Measurements from ENCODE around the gene STMN1.

Gene STMN1

DNA sequence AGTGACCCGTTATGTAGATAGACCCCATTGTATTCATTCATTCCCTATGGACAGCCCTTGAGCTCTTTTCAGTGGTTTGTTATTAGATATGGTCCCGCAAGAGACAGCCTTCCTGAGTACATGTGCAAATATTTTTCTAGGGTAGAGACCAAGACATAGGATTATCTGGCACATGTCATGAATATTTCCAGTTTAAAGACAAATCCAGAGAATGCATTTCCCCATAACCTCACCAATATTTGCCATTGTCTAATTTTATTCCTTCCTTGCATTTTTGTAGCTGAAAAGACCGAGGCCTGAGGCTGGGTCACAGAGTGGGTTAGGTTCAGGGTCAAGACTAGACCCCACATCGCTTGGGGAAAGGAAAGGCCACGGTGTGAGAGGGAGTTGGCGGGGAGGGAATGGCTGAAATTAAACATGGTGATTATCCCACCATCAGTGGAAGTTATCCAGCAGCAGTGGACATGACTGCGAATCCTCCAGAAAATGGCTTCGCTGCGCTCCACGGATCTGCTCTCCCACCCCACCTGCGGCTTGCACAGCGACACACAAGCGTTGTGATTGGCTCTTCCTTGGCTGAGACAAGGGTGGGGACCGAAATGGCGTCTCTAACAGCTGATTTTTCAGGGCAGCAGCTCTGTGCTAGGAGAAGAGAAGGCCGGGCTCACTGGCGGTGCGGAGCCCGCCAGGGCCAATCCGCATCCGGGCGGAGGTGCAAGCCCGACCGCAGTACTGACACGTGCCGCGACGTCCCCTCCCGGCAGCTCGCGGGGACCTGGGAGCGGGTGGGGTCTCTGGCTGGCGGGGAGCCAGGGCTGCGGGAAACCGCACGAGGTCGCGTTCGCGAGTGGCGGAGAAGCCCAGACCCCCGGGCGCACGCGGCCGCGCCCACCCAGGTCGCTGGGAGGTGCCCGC, 16.1 kb upstream of the STMN1 start:
- DNase-seq (ENCODE audit: low read depth, low spot score): peak; percentile 61

DNA sequence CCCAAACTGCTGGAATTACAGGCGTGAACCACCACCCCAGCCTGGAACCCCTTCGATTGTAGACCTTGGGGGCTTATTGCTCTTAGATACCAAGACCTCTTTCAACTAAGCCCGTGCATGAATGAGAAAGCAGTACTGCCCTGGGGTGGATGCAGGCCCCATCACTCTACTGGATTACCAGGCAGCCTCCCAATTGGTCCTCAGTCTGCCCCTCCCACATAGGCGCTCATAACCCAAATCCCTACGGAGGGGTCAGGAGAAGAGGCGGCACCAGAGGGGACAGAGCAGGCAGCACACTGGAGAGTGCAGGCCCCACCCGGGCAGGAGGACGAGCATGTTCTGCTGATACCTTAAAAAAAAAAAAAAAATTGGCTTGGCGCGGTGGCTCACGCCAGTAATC, 12.4 kb upstream of the STMN1 start:
- no peak for DNase-seq (ENCODE audit: low read depth, low spot score)

DNA sequence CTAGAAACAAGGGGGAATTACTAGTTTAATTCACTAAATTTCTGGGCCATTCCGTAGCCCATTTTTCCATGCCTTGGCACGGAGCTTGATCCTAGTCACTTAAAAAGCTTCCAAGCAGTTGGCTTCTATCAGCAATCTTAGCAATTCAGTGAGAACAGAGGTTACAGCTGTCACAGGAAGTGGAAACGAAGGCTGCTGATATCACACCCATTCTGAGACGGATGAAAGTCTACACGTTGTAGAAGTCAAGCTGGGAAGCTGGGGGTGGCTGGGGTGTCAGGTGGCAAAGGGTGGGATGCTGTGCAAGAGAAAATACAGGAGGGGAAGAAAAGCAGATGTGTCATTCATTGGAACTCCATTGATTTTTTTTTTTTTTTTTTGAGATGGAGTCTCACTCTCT, 11.8 kb upstream of the STMN1 start:
- DNase-seq (ENCODE audit: low read depth, low spot score): no peak

DNA sequence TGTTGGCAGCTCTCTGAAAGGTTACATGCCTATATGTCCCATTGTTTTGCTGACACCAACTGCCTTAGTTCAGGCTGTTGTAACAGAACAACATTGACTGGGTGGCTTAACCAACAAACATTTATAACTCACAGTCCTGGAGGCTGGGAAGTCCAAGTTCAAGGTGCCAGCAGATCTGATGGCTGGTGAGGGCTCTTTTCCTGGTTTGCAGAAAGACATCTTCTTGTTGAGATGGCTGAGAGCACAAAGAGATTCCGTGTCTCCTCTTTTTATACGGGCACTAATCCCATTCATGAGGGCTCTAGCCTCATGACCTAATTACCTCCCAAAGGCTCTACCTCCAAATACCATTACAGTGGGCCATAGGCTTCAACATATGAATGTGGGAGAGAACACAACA, 10.2 kb upstream of the STMN1 start:
- DNase-seq (ENCODE audit: low read depth, low spot score): no peak

DNA sequence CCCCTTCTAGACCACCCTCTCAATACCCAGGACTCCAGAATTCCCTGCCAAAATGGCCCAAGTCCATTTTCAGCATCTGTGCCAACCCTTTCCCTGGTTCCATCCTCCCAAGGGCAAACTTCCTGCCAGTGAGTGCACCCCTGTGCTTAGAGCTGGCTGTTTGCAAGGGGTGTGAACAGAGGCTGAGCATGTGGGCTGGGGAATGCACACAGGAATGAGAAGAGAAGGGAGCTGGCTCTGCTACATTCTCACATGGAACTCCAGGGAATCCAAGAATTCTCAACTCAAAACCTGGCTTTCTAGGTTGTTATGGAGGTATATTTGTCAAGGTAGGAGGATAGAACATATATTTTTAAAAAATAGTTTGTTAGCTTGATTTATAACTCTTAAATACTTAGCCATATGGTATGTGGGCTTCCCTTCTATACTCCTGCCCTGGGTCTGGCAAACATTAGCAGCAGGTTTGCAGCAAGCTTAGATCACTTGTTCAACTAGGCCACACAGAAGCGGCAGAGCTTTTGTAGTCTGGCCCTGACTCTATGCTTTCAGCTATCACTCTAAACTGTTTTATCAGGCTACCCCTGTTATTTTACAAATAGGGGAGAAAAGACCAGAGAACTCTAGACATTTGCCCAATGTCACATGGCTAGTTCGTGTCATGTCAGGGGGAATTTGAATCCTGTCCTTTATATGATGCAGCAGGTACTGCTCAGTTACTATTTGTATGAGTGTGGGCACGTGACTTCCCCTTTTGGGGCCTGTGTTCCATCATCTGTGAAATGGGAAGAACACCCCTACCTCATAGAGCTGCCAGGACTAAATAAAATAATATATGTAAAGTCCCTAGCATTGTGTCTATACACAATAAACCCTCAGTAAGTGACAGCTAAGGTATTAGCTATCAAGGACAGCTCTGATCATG, 8.1 kb upstream of the STMN1 start:
- no peak for DNase-seq (ENCODE audit: low read depth, low spot score)

DNA sequence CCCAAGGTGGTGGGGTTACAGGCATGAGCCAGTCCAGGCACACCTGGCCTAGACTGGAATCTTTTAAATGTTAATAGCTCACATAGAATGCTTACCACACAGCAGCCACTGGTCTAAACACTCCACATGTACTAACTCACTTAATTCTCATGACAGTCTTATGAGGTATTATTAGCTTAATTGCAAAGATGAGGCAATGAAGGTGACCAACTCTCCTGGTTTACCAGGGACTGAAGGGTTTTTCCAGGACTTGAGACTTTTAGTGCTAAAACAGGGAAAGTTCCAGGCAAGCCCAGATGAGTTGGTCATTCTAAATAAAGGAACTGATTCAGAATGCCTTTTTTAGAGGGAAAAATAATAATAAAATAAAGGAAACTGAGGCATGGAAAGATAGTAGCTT, 7.0 kb upstream of the STMN1 start:
- DNase-seq (ENCODE audit: low read depth, low spot score): no peak

DNA sequence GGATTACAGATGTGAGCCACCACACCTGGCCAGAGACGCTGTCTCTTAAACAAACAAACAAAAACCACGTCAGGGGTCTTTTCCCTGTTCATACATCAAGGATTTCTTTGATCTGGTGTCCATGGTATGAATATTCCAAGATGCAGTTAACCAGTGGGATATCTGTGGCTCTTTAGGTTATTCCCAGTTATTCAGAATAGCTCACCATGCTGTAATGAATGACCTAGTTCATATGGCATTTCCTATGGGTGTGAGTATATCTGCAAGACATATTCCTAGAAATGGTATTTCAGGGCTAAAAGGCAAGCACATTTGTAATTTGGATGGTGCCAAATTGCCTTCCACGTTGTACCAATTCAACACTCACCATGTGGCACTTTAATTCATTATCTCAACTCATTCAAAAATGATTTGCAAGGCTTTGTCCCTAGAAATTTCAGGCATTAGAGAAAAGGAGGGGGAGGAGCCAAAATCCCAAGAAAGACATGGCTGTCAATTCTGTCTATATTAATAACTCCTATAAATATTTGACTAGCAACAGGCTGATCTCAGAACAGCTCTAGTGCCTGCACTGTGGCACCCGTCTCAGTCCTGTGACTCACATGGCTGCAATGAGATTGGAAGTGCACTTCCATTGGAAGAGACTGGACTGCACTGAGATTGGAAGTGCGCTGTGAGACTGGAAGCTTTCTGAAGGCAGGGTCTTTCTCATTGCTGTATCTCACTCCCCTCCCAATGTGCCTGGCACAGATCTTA, 6.0 kb upstream of the STMN1 start:
- no peak for DNase-seq (ENCODE audit: low read depth, low spot score)

DNA sequence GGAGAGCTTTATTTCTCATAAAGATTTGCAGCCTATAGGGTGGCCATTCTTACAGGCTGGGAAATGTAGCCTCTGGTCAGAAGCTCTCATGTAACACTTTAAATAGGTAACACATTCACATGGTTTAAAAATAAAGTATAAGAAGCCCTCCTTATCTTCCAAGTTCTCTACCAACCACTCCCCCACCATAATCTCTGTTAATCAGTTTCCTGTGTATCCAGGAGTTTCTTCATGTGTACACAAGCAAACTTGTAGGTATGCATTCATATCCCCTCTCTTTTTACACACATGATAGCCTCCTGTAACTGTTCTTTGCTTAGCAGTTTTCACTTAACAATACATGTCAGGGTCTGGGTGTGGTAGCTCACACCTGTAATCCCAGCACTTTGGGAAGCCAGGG, 4.9 kb upstream of the STMN1 start:
- no peak for DNase-seq (ENCODE audit: low read depth, low spot score)

DNA sequence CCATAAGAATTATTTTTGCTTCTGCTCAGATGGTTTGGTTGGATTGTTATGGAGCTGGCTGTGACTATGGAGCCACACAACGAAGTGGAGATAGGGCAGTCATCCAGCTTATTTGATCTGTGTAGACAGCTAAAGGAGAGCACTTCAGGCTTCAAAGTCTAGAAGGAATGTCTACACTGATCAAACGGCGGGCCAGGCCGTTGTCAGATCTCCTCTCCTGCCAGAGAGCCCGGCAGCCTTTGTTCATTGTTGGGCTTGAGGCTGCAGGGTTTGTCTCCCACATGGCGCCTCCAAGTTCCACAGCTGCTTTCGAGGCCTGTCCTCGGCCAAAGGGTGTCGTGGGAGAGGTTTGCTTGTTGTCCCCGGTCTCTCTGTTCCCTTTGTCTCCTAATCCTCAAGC, 2.8 kb upstream of the STMN1 start:
- no peak for DNase-seq (ENCODE audit: low read depth, low spot score)

DNA sequence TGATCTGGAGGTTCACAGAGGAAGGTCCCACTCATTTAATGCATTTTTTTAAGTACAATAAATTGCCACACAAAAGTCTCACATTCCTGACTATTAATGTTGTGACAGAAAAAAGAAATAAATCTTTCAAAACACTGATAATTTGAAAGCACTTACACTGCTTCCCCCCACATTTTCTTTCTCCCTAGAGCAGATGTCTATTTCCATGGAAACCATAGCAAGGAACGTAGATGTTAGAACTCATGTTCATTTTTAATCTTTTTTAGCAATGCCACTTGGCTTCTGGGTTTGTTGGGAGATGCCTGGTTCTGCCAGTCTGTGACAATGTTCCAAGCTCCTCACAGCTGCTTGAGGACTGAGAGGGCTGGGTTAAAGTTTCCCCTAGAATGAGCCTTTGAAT, 1.9 kb upstream of the STMN1 start:
- DNase-seq (ENCODE audit: low read depth, low spot score): no peak

DNA sequence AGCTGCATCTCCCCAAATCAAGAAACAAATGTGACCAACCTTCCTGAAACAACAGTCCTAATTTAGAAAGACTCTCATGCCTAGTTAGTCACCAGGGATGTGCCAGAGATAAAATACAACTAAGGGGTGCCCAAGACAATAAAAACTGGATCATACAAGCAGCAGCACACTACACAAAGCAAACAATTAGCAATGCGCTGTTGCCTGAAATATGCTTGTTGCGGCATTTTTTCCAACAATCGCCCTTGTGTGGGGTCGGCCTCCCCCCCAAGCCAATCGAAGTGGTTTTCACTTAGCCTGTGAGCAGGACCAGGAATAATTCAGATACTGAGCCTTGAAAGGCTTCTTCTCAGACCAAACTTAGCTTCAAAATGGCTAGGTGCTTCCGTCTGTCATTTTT, 1.4 kb upstream of the STMN1 start:
- no peak for DNase-seq (ENCODE audit: low read depth, low spot score)

DNA sequence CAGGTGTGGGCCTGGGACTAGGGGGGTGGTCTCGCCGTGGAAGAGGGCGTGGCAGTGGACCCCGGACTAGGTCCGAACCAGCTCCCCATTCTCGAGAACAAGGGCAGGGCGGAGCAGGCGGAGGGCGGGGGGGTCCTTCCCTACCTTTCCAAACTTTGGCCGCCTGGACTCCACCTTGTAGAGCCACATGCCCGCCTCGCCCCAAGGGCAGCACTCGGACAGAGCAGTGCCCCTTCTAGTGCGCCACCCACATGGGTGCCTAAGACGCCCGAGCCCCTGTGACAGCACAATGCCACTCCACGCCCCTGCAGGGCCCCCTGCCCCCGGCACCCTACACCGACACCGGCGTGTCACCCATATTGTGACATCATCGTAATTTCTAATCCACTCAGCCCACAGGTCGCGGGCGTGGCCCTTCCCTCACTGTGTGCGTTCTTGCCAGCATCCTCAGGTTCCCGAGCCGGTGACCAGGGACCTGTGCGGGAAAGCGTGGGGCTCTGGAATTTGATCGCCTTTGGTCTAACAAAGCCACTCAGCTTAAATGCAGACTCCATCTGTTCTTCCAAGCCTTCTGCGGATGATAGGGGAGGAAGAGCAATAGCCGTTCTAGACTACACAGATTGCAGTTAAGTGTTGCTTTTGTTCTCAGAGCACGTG, 553 bp upstream of the STMN1 start:
- no peak for DNase-seq (ENCODE audit: low read depth, low spot score)

DNA sequence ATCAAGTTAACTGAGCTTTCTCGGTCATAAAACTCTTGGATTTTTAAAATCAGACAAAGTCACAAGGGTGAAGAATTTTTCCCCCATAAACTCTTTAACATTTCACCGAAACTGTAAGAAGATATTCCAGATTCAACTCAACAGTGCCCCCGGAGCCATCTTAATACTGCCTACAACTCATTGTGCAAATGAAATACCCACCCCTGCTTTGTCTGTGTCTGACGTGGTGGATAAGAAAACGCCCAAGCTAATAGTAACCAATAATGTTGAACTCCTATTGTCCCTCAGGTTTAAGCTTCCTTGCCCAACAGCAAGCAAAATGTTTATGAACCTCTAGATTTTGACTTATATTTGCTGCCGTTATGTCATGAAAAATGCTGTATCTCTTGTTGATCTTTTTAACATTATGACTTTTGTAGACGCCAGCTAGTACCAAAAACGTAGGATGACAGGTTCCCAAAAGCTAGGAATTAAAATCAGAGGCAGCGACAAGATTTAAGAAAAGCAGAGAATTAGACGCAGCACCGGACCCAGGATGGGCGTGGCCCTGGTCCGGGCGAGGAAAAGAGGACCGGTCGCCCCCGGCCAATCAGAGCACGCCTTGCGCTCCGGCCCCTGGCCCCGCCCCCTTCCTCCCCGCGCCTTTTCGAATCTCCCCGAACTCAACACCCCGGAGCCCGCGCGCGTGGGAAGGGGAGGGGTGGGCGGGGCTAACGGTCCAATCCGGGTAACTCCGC, 1.1 kb downstream of the STMN1 start:
- DNase-seq (ENCODE audit: low read depth, low spot score): peak; percentile 96

DNA sequence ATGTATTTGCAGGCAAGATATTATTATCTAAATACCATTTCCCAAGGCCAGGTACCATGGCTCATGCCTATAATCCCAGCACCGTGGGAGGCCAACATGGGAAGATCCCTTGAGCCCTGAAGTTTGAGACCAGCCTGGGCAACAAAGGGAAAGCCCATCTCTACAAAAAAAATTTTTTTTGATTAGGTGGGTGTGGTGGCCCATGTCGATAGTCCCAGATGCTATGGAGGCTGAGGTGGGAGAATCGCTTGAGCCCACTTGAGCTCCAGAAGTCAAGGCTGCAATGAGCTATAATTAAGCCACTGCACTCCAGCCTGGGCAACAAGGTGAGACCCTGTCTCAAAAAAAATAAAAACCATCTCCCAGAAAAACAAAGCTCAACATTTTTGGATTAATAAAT, 2.2 kb downstream of the STMN1 start:
- DNase-seq (ENCODE audit: low read depth, low spot score): no peak

DNA sequence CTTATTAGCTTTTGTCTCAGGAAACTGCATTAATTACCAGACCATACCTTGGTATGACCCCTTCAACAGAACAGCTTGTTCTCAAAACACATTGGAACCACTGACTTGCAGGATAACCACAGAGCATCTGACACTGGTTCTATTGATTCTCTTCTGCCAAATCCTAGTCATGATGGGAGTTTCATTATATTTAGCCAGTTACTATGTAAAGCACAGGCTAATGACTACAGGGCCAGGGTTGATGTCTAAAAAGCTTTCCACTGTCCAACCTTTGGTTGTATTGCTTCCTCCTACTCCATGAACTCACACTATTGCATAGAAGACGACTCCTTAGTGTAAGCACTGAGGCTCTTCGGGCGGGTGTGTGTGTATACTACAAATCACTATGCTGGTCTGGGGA, 3.8 kb downstream of the STMN1 start:
- DNase-seq (ENCODE audit: low read depth, low spot score): no peak

DNA sequence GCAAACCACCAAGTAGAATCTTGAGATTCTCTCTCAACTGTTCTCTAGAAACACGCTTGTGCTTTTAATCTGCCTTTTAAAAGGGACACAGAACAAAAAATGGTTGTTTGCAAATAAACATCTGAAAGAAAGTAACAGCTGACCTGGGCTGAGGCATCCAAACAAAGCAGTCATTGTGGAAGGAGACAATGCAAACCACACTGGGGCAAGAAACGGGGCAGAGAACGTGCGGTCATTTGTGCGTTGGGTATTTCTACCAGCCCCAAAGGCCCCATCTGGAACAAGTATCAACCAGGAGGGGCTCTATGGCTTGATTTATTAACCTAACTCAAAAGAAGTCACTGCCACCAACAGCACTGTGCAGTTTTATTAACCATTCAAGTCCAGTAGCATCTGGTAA, 6.0 kb downstream of the STMN1 start:
- DNase-seq (ENCODE audit: low read depth, low spot score): no peak

DNA sequence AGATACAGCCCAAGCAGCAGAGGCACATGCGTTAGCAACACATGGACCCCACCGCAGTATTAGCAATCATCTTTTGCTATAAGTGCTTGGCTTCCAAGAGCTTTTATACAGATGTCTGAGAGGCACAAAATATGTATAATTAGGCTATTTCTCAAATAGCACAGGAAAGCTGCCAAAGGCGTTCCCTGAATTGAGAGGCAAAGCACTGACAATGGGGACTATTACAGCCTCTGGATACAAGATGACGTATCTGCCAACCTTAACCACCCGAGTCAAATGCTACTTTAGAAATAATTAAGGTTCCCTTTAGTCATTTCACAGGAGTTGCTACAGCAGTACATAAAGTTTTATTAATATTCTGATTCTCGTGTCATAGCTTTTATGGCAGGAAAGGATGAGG, 6.4 kb downstream of the STMN1 start:
- DNase-seq (ENCODE audit: low read depth, low spot score): no peak

DNA sequence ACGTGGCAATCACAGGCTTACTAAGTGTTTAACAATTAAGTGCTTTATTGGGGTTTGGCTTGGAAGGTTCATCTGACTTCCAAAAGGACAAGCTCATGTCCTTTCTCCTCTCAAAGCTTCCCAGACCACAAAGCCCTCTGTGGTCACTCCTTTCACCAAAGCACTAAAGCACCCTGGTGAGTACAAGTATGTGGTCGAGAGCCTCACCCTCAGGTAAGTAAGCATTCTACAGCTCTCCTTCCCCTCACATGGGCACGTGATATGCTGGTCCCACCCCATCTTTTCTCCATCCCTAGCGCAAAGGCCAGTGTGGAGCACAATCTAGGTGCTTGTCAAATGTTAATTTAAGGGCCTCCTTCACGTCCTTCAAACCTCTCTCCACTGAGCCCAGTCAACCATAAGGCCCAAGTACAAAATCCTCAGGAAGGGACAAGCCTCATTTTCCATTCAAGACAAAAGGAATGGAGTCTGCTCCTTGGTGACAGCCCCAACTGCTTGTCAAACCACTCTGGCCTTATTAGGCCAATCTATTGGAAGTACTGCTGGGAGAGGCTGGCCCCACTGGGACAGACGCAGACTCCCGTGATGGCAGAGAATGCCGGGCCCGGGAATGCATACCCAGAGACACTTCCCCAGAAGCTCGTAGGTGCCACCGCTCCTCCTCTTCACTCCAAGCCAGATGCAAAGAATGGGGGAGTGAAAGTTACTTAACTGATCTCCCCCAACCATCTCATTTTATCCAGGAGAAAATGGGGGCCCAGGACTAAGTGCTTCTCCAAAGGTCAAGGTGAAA, 7.8 kb downstream of the STMN1 start:
- no peak for DNase-seq (ENCODE audit: low read depth, low spot score)

DNA sequence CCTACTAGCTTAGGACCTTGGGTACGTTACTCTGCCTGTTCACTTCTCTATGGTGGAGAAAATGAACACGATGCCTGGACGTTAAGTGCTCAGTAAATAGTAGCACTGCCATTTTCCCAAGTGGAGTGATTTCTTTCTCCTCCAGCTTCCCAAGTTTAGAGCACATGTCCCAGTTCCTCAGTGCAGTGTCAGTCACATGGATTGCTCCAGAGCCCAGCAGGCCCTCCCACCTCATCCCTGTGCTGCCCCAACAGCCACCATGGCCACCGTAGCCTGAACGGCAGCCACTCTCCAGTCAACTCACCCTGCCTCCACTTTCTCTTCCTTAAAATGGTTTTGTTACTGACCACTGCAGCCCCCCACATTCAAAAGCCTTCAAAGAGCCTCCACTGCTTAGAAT, 8.5 kb downstream of the STMN1 start:
- DNase-seq (ENCODE audit: low read depth, low spot score): no peak

DNA sequence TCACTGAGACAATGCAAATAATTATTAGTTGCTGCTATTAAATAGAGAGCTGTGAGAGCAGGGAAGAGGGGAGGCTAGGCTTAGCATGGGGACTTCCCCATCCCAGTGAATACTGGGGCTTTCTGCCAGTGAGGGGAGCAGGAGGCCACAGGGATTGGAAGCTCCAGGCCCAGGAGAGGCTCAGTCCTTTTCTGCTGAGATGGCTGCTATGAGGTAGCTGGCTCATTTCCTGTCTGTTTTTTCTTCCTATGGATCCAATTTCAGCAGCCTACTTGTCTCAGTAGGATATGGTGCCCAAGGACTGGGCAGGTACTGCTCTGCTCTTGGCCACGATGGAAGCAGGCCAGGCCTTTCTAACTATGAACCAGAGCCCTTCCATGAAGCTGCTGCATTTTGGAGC, 10.0 kb downstream of the STMN1 start:
- no peak for DNase-seq (ENCODE audit: low read depth, low spot score)

Data from astrocyte of the hippocampus (primary cell).